Endothelial cell of umbilical vein (primary cell): ENCODE results near the gene NCKAP5. TPM values are rescaled to one million over a fixed set of nuclear protein-coding genes. Genes with fewer than 3 reads are reported as not detected.

Source experiments
- BruUV-seq: library from RNA; stranded (reverse); fragments of 400-500 nt; replicated peaks from 2 replicates; lab custom pipeline; 2021; lab: Mats Ljungman, UMichigan
- CTCF ChIA-PET: fragments of 300-600, 350-600 bp; sonication (Branson Sonifier 250); formaldehyde crosslinking; loops from one replicate; lab custom pipeline; 2021; ENCODE audit warnings: antibody characterized with exemption, inconsistent platforms; lab: Charles Lee
- POLR2A ChIA-PET: fragments of 300-600, 350-600 bp; sonication (Branson Sonifier 250); formaldehyde crosslinking; loops from one replicate; lab custom pipeline; 2021; ENCODE audit warnings: antibody characterized with exemption, inconsistent platforms; lab: Charles Lee
- DNase-seq: peaks from one replicate; pipeline ENCODE4 v3.0.0-alpha.2; 2011; ENCODE audit warnings: low read depth, low spot score
- FAIRE-seq: peaks from 2 replicates; lab custom pipeline; 2011; peaks lifted over from hg19 to GRCh38; lab: Jason Lieb, UNC
- H2AFZ ChIP-seq: 2 replicates; pipeline ENCODE4 v1.6.0; 2012; ENCODE audit warnings: low read depth, low read length, control low read depth, inconsistent platforms
- H3K27ac ChIP-seq: 2 replicates; pipeline ENCODE4 v1.5.1; 2011; ENCODE audit warnings: low read depth, mild to moderate bottlenecking, control low read depth, low read length, moderate library complexity; ENCODE audit not compliant: insufficient read depth
- H3K27me3 ChIP-seq, 2 experiments: 2 replicates each; pipeline versions ENCODE4 v1.6.0 to v1.6.1; 2011; ENCODE audit warnings: low read length in 2 of 2, mixed read lengths in 1 of 2; ENCODE audit not compliant: control insufficient read depth in 2 of 2, insufficient read depth in 2 of 2
- H3K36me3 ChIP-seq, 2 experiments: 2 replicates in 1 of 2; 3 replicates in 1 of 2; pipeline ENCODE4 v1.5.1; 2011; ENCODE audit warnings: low read length in 2 of 2, mild to moderate bottlenecking in 1 of 2, moderate library complexity in 1 of 2; ENCODE audit not compliant: control insufficient read depth in 2 of 2, insufficient read depth in 2 of 2; ENCODE audit errors: extremely low read depth in 1 of 2
- H3K4me1 ChIP-seq: 3 replicates; pipeline ENCODE4 v1.5.1; 2011; ENCODE audit warnings: mild to moderate bottlenecking, low read length; ENCODE audit not compliant: control insufficient read depth, insufficient read depth; ENCODE audit errors: extremely low read depth
- H3K4me2 ChIP-seq: 2 replicates; pipeline ENCODE4 v1.6.1; 2011; ENCODE audit warnings: low read length, control low read depth, mixed read lengths; ENCODE audit not compliant: insufficient read depth
- H3K4me3 ChIP-seq, 3 experiments: fragments of 200-600 bp in 1 of 3; sonication (generic), shearing (Covaris generic) in 1 of 3; replicated peaks in 1 of 3; 2 replicates each; pipeline ENCODE4 v1.5.1; 2011 to 2016; ENCODE audit warnings: control low read depth in 3 of 3, low read length in 3 of 3, mild to moderate bottlenecking in 2 of 3, inconsistent platforms in 1 of 3, low read depth in 1 of 3, moderate library complexity in 1 of 3; ENCODE audit not compliant: insufficient read depth in 1 of 3
- H3K79me2 ChIP-seq: 2 replicates; pipeline ENCODE4 v1.6.0; 2012; ENCODE audit warnings: low read length, inconsistent platforms; ENCODE audit not compliant: control insufficient read depth, insufficient read depth
- H3K9ac ChIP-seq: replicated peaks from 2 replicates; pipeline ENCODE3; 2011; ENCODE audit warnings: low read length, control low read depth; ENCODE audit not compliant: insufficient read depth; ENCODE audit errors: extremely low read depth
- H3K9me1 ChIP-seq: replicated peaks from 3 replicates; pipeline ENCODE4 v1.6.0; 2011; ENCODE audit warnings: mild to moderate bottlenecking, low read length; ENCODE audit not compliant: control insufficient read depth, insufficient read depth; ENCODE audit errors: extremely low read depth
- H3K9me3 ChIP-seq: replicated peaks from 2 replicates; pipeline ENCODE4 v1.5.1; 2012; ENCODE audit warnings: low read length, inconsistent platforms; ENCODE audit not compliant: control insufficient read depth, insufficient read depth
- H4K20me1 ChIP-seq: replicated peaks from 2 replicates; pipeline ENCODE3; 2011; ENCODE audit warnings: mild to moderate bottlenecking, low read length; ENCODE audit not compliant: control insufficient read depth, insufficient read depth; ENCODE audit errors: extremely low read depth
- CTCF ChIP-seq, 2 donors: IDR thresholded peaks; 1 replicate in 1 of 2; 2 replicates in 1 of 2; pipeline ENCODE4 v1.5.1; 2011; ENCODE audit warnings: low read length in 2 of 2, mild to moderate bottlenecking in 2 of 2, moderate library complexity in 2 of 2, control low read depth in 1 of 2, inconsistent platforms in 1 of 2, low read depth in 1 of 2; ENCODE audit not compliant: insufficient read depth in 1 of 2; ENCODE audit errors: extremely low read depth in 1 of 2
- EZH2 ChIP-seq: IDR thresholded peaks from 2 replicates; pipeline ENCODE4 v1.6.1; 2012; ENCODE audit warnings: borderline replicate concordance, low read depth, mild to moderate bottlenecking, moderate library complexity, low read length, inconsistent platforms; ENCODE audit not compliant: severe bottlenecking
- FOS ChIP-seq: IDR thresholded peaks from 2 replicates; pipeline ENCODE4 v1.6.1; 2011; ENCODE audit warnings: mild to moderate bottlenecking, low read length, moderate library complexity, borderline replicate concordance; ENCODE audit not compliant: insufficient read depth
- GATA2 ChIP-seq: IDR thresholded peaks from 2 replicates; pipeline ENCODE4 v1.7.0; 2011; ENCODE audit warnings: low read depth, mild to moderate bottlenecking, moderate library complexity, mixed read lengths, low read length; ENCODE audit not compliant: insufficient read length, insufficient read depth
- JUN ChIP-seq: IDR thresholded peaks from 2 replicates; pipeline ENCODE4 v1.6.1; 2011; ENCODE audit warnings: borderline replicate concordance, low read depth; ENCODE audit not compliant: insufficient read length, insufficient read depth
- MAX ChIP-seq: IDR thresholded peaks from 2 replicates; pipeline ENCODE4 v1.6.1; 2011; ENCODE audit not compliant: insufficient read depth, insufficient read length
- MYC ChIP-seq: IDR thresholded peaks from one replicate; pipeline ENCODE4 v1.6.1; 2011; ENCODE audit warnings: mild to moderate bottlenecking, low read depth, low read length
- POLR2A ChIP-seq: IDR thresholded peaks from 2 replicates; pipeline ENCODE4 v1.6.1; 2012; ENCODE audit warnings: low read depth, mild to moderate bottlenecking, control low read depth, low read length
- POLR2AphosphoS5 ChIP-seq: IDR thresholded peaks from 2 replicates; pipeline ENCODE4 v1.6.1; 2012; ENCODE audit warnings: low read depth, mild to moderate bottlenecking, control low read depth, low read length, moderate library complexity; ENCODE audit not compliant: insufficient read depth
- dilution Hi-C: fragments of 300-500 bp; cut with MboI; formaldehyde crosslinking; loops from one replicate; pipeline ENCODE4 v1.15.0; 2019; ENCODE audit warnings: low sequenced_read_pairs; ENCODE audit not compliant: extremely low pct_ligation_motif_present
- intact Hi-C: fragments of 100-400 bp; cut with micrococcal nuclease; formaldehyde crosslinking; loops from one replicate; pipeline ENCODE4 v1.10.0; 2022
- polyA plus RNA-seq, 4 experiments: library from polyadenylated mRNA; depleted of rRNA in 3 of 4; stranded (reverse) in 3 of 4; unstranded in 1 of 4; fragments of >200 nt; gene quantifications; 2 replicates each; pipeline versions ENCODE4 v1.2.1 to v1.2.3, GENCODE V29; 2011 to 2012; ENCODE audit warnings: missing spikeins in 1 of 4
- total RNA-seq: library from RNA; stranded (reverse); gene quantifications from 2 replicates; pipeline ENCODE4 v1.2.3, GENCODE V29; 2021

NCKAP5 gene
- total and polyA plus RNA-seq, 2 donors (not counting 3 experiments of a cell fraction or from before 2014, with no cell fraction given) = 0.47 to 3.3 TPM

GRCh38 chr2:132798341-132798740 lies 769.9 kb downstream of the NCKAP5 start:
- CTCF ChIA-PET = no interaction called here
- Histone ChIP-seq H3K9me3 (no peaks in the 10 kb centered on the region), H3K27me3 (no peaks in the 10 kb centered on the region), H3K4me3 (no peak overlapping the region), H3K79me2 (no peaks in the 10 kb centered on the region), H3K4me2 (no peak overlapping the region), H3K9ac (no peak overlapping the region), H2AFZ (no peak overlapping the region), H3K27ac (no peak overlapping the region), H3K36me3 (no peaks in the 10 kb centered on the region), H4K20me1 (no peaks in the 10 kb centered on the region), H3K4me1 (no peaks in the 10 kb centered on the region), H3K9me1 (no peaks in the 10 kb centered on the region)
- intact Hi-C loops (no loop called here), dilution Hi-C loops (no loop called here)
- DNase-seq (no peak), FAIRE-seq (no peak)
- POLR2A ChIA-PET = no interaction called here
- no TSS peak for BruUV-seq
- TF ChIP-seq JUN = no peak
- no peak for TF ChIP-seq POLR2AphosphoS5
- TF ChIP-seq POLR2A = no peak
- no peak for TF ChIP-seq FOS
- TF ChIP-seq CTCF (IDR thresholded peaks at IDR 0.05; ENCODE audit: extremely low read depth in 1 of 2, insufficient read depth in 1 of 2, low read depth in 1 of 2, low read length in 2 of 2) = no peak

- ChIA-PET CTCF (no interaction called here), POLR2A (no interaction called here)
- no peak overlapping the region for H3K4me2 ChIP-seq
- no peak for FAIRE-seq
- dilution Hi-C loops = no loop called here
- DNase-seq = no peak
- H3K9me1 ChIP-seq = no peaks in the 10 kb centered on the region
- H3K27ac ChIP-seq = no peak overlapping the region
- H4K20me1 ChIP-seq = no peaks in the 10 kb centered on the region
- no peak for TF ChIP-seq JUN
- no peak for TF ChIP-seq FOS
- no peak for TF ChIP-seq CTCF (IDR thresholded peaks at IDR 0.05; ENCODE audit: extremely low read depth in 1 of 2, insufficient read depth in 1 of 2, low read depth in 1 of 2, low read length in 2 of 2)
- TF ChIP-seq MAX = no peak
- no peak for TF ChIP-seq MYC
- no peak for TF ChIP-seq POLR2A
- no peak for TF ChIP-seq EZH2
- TF ChIP-seq GATA2 = no peak
- no peak for TF ChIP-seq POLR2AphosphoS5
- H3K9me3 ChIP-seq = no peaks in the 10 kb centered on the region
- H3K9ac ChIP-seq = no peak overlapping the region
- no peak overlapping the region for H3K4me3 ChIP-seq
- no peaks in the 10 kb centered on the region for H3K4me1 ChIP-seq
- no peaks in the 10 kb centered on the region for H3K79me2 ChIP-seq
- no TSS peak for BruUV-seq
- no peaks in the 10 kb centered on the region for H3K36me3 ChIP-seq
- H2AFZ ChIP-seq = no peak overlapping the region
- H3K27me3 ChIP-seq = no peaks in the 10 kb centered on the region
- intact Hi-C loops = no loop called here
These were observed 770.7 kb downstream of the NCKAP5 start for GRCh38 chr2:132797556-132797955.
